DOHH2 (cell line): Measurements from ENCODE around the gene KAT2B.

Experiments
- CTCF ChIP-seq: fragments of 200-600 bp; sonication (generic); IDR thresholded peaks from one replicate; pipeline ENCODE4 v1.5.1; 2014; ENCODE audit warnings: antibody characterized with exemption, mild to moderate bottlenecking, low read depth, low read length; ENCODE audit not compliant: poor library complexity, severe bottlenecking
- EZH2phosphoT487 ChIP-seq: fragments of 200-600 bp; sonication (generic); IDR thresholded peaks from 2 replicates; pipeline ENCODE4 v1.6.1; 2017; ENCODE audit warnings: borderline replicate concordance, mild to moderate bottlenecking, antibody characterized with exemption, low read length, moderate library complexity, mixed read lengths

GRCh38 chr3:20185679-20186599 is 145.7 kb downstream of the KAT2B start, which contains the start of gene SGO1:
- TF ChIP-seq CTCF (no peak), EZH2phosphoT487 (no peak)
